ENCODE data around the gene ATXN3L.

Gene ATXN3L

DNA sequence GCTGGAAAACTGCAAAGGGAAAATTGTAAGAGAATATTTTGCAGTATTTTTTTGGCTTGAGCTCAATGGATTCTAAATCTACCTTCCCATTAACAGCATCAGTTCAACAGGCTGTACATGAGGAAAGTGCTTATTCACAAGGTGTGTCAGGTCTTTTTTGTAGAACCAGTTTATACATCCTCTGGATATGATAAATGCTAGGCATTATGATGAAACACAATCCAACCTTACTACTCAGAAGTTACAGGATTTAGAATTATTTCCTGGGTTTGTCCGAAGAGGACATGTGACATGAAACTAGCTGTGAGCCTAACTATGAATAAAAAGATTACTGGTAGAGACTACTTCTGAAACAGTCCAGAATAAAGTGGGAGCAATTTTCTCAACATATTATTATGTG is 49.5 kb downstream of the ATXN3L start:
- no peak overlapping the region for H3K4ac ChIP-seq (ENCODE audit: low read length)
- H2AK5ac ChIP-seq (ENCODE audit: low read depth, low read length), result no peak overlapping the region
- no peak overlapping the region for H4K8ac ChIP-seq (ENCODE audit: low read depth, low read length)
- WGBS, 2 donors (ENCODE audit: extremely low coverage in 2 of 2, insufficient read length in 2 of 2, insufficient replicate concordance in 1 of 2), result no CpG with 5 or more reads among the region's 1 CpG
- no peaks in the 10 kb centered on the region for H3K79me1 ChIP-seq (ENCODE audit: low read depth, low read length)
- no peak overlapping the region for H2BK120ac ChIP-seq (ENCODE audit: low read depth, low read length)
- H4K91ac ChIP-seq (ENCODE audit: low read depth, low read length, poor library complexity), result no peak overlapping the region
- no peak overlapping the region for H2BK5ac ChIP-seq (ENCODE audit: low read length)
- H3K27me3 ChIP-seq (ENCODE audit: control insufficient read depth in 3 of 3, insufficient read depth in 3 of 3, low read depth in 1 of 3, low read length in 3 of 3), result no peaks in the 10 kb centered on the region
- H3K4me3 ChIP-seq (ENCODE audit: low read length in 2 of 2), result no peak overlapping the region
- H2BK12ac ChIP-seq (ENCODE audit: low read length), result no peak overlapping the region
- no peak overlapping the region for H2AFZ ChIP-seq (ENCODE audit: low read length)
- H3K4me1 ChIP-seq (ENCODE audit: control insufficient read depth in 2 of 2, insufficient read depth in 1 of 2, low read depth in 1 of 2, low read length in 2 of 2), result peaks cover 3 to 14% of the 10 kb centered on the region in 2 donors
- H3K36me3 ChIP-seq (replicated peaks in 1 of 2; ENCODE audit: control insufficient read depth in 2 of 2, insufficient read depth in 2 of 2, low read length in 2 of 2), result no peaks in the 10 kb centered on the region
- no peak overlapping the region for H3K18ac ChIP-seq (ENCODE audit: low read length)
- no peak overlapping the region for H3K23ac ChIP-seq (ENCODE audit: low read depth, low read length, poor library complexity)
- no peaks in the 10 kb centered on the region for H3K9me3 ChIP-seq (replicated peaks in 1 of 2; ENCODE audit: control insufficient read depth in 2 of 2, insufficient read depth in 1 of 2, low read depth in 1 of 2, low read length in 2 of 2)
- no peak overlapping the region for H2BK15ac ChIP-seq (ENCODE audit: low read length)
- H3K27ac ChIP-seq (replicated peaks; ENCODE audit: low read length), result no peak overlapping the region
- no peak overlapping the region for H3K14ac ChIP-seq (ENCODE audit: low read length)
- no peak for DNase-seq (ENCODE audit: low spot score)
- no peak overlapping the region for H3K4me2 ChIP-seq (ENCODE audit: insufficient read depth, low read length, poor library complexity, severe bottlenecking)
- H3K9ac ChIP-seq (ENCODE audit: low read depth, low read length, poor library complexity), result no peak overlapping the region

DNA sequence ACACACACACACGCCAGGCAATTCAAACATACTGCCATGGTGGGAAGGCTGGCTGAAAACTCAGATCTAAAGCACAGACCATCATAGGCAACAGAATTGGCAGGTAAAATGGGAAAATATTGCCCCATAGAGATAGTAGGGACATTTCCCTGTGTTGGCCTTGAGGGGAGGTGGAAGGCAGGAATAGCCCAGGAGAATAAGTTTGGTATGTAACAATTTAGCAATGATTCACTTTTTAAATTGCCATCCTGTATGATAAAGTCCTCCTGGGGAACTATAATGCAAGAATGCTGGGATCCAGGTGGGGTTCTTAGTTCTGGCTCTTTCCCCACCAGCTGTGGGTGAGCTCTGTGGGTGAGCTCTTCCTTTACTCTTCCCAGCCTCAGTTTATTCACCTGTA is 51.0 kb downstream of the ATXN3L start:
- H3K4me3 ChIP-seq (ENCODE audit: low read length in 2 of 2), result no peak overlapping the region
- no peaks in the 10 kb centered on the region for H3K36me3 ChIP-seq (replicated peaks in 1 of 2; ENCODE audit: control insufficient read depth in 2 of 2, insufficient read depth in 2 of 2, low read length in 2 of 2)
- no peak overlapping the region for H3K18ac ChIP-seq (ENCODE audit: low read length)
- H4K8ac ChIP-seq (ENCODE audit: low read depth, low read length), result no peak overlapping the region
- H2BK120ac ChIP-seq (ENCODE audit: low read depth, low read length), result no peak overlapping the region
- H2BK12ac ChIP-seq (ENCODE audit: low read length), result no peak overlapping the region
- no peak overlapping the region for H4K91ac ChIP-seq (ENCODE audit: low read depth, low read length, poor library complexity)
- no peak overlapping the region for H3K23ac ChIP-seq (ENCODE audit: low read depth, low read length, poor library complexity)
- H3K79me1 ChIP-seq (ENCODE audit: low read depth, low read length), result no peaks in the 10 kb centered on the region
- H3K27ac ChIP-seq (replicated peaks; ENCODE audit: low read length), result no peak overlapping the region
- no CpG with 5 or more reads among the region's 1 CpG for WGBS, 2 donors (ENCODE audit: extremely low coverage in 2 of 2, insufficient read length in 2 of 2, insufficient replicate concordance in 1 of 2)
- H3K9ac ChIP-seq (ENCODE audit: low read depth, low read length, poor library complexity), result no peak overlapping the region
- H2BK5ac ChIP-seq (ENCODE audit: low read length), result no peak overlapping the region
- no peak for DNase-seq (ENCODE audit: low spot score)
- H2AK5ac ChIP-seq (ENCODE audit: low read depth, low read length), result no peak overlapping the region
- H3K4me2 ChIP-seq (ENCODE audit: insufficient read depth, low read length, poor library complexity, severe bottlenecking), result no peak overlapping the region
- H2BK15ac ChIP-seq (ENCODE audit: low read length), result no peak overlapping the region
- no peaks in the 10 kb centered on the region for H3K9me3 ChIP-seq (replicated peaks in 1 of 2; ENCODE audit: control insufficient read depth in 2 of 2, insufficient read depth in 1 of 2, low read depth in 1 of 2, low read length in 2 of 2)
- H3K4ac ChIP-seq (ENCODE audit: low read length), result no peak overlapping the region
- H3K14ac ChIP-seq (ENCODE audit: low read length), result no peak overlapping the region
- peaks cover 3 to 19% of the 10 kb centered on the region in 2 donors for H3K4me1 ChIP-seq (ENCODE audit: control insufficient read depth in 2 of 2, insufficient read depth in 1 of 2, low read depth in 1 of 2, low read length in 2 of 2)
- H3K27me3 ChIP-seq (ENCODE audit: control insufficient read depth in 3 of 3, insufficient read depth in 3 of 3, low read depth in 1 of 3, low read length in 3 of 3), result no peaks in the 10 kb centered on the region
- no peak overlapping the region for H2AFZ ChIP-seq (ENCODE audit: low read length)

Data from neuronal stem cell (in vitro differentiated cells).